Measurements from ENCODE around the gene L3MBTL2. TPM values are rescaled to one million over a fixed set of nuclear protein-coding genes. Genes with fewer than 3 reads are reported as not detected.

L3MBTL2 gene
- total and polyA plus RNA-seq, 9 of the 15 experiments (the other 6 are each of a cell fraction or from before 2014, with no cell fraction given): 10.3 to 23.1 (median 18.6) TPM

GRCh38 chr22:41273128-41273527 lies 68.0 kb downstream of the L3MBTL2 start:
- Histone ChIP-seq H3K9ac (ENCODE audit: insufficient read depth in 1 of 2, low read depth in 2 of 2, low read length in 2 of 2) (no peak overlapping the region), H3K79me2 (ENCODE audit: control insufficient read depth, insufficient read depth, low read length) (0 out of 3 replicates have a peak, but pooled peaks cover 2% of the 10 kb centered on the region), H3K4me1 (replicated peaks in 1 of 2; ENCODE audit: control insufficient read depth in 2 of 2, insufficient read depth in 2 of 2, low read length in 2 of 2) (no peaks in the 10 kb centered on the region), H3K36me3 (ENCODE audit: control insufficient read depth, insufficient read depth, low read length) (peaks cover 72% of the 10 kb centered on the region), H3K9me3 (replicated peaks; ENCODE audit: control insufficient read depth, insufficient read depth, low read depth, low read length) (no peaks in the 10 kb centered on the region), H2AFZ (ENCODE audit: low read depth, low read length) (no peak overlapping the region), H3K4me3 (no peak overlapping the region), H3K27ac (ENCODE audit: extremely low read depth, low read depth, low read length) (no peak overlapping the region), H3K9me1 (ENCODE audit: control insufficient read depth, insufficient read depth, low read length) (no peaks in the 10 kb centered on the region), H4K20me1 (replicated peaks; ENCODE audit: control insufficient read depth, insufficient read depth, low read length) (no peaks in the 10 kb centered on the region), H3K4me2 (ENCODE audit: insufficient read depth, low read length) (no peak overlapping the region), H3K27me3 (ENCODE audit: control insufficient read depth in 2 of 2, insufficient read depth in 2 of 2, low read length in 2 of 2) (no peaks in the 10 kb centered on the region)
- BruUV-seq (replicated peaks): no TSS peak
- DNase-seq (ENCODE audit: extremely low read depth in 1 of 4, low spot score in 3 of 4) (no peak), FAIRE-seq (no peak), ATAC-seq (no peak)
- ChIA-PET CTCF (ENCODE audit: low intra/inter-chr PET ratio) (no interaction called here), POLR2A (no interaction called here)
- in situ Hi-C loops (cut with MboI): no loop called here
- no peak for TF ChIP-seq ERF (CRISPR knock-in tag; IDR thresholded peaks at IDR 0.05)
- TF ChIP-seq, protein P1, sequence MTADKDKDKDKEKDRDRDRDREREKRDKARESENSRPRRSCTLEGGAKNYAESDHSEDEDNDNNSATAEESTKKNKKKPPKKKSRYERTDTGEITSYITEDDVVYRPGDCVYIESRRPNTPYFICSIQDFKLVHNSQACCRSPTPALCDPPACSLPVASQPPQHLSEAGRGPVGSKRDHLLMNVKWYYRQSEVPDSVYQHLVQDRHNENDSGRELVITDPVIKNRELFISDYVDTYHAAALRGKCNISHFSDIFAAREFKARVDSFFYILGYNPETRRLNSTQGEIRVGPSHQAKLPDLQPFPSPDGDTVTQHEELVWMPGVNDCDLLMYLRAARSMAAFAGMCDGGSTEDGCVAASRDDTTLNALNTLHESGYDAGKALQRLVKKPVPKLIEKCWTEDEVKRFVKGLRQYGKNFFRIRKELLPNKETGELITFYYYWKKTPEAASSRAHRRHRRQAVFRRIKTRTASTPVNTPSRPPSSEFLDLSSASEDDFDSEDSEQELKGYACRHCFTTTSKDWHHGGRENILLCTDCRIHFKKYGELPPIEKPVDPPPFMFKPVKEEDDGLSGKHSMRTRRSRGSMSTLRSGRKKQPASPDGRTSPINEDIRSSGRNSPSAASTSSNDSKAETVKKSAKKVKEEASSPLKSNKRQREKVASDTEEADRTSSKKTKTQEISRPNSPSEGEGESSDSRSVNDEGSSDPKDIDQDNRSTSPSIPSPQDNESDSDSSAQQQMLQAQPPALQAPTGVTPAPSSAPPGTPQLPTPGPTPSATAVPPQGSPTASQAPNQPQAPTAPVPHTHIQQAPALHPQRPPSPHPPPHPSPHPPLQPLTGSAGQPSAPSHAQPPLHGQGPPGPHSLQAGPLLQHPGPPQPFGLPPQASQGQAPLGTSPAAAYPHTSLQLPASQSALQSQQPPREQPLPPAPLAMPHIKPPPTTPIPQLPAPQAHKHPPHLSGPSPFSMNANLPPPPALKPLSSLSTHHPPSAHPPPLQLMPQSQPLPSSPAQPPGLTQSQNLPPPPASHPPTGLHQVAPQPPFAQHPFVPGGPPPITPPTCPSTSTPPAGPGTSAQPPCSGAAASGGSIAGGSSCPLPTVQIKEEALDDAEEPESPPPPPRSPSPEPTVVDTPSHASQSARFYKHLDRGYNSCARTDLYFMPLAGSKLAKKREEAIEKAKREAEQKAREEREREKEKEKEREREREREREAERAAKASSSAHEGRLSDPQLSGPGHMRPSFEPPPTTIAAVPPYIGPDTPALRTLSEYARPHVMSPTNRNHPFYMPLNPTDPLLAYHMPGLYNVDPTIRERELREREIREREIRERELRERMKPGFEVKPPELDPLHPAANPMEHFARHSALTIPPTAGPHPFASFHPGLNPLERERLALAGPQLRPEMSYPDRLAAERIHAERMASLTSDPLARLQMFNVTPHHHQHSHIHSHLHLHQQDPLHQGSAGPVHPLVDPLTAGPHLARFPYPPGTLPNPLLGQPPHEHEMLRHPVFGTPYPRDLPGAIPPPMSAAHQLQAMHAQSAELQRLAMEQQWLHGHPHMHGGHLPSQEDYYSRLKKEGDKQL (CRISPR knock-in tag; IDR thresholded peaks at IDR 0.05; ENCODE audit: borderline replicate concordance): no peak
- no peak for TF ChIP-seq POLR3G (IDR thresholded peaks at IDR 0.05; ENCODE audit: extremely low read depth, insufficient read length, insufficient replicate concordance)
- TF ChIP-seq POLR2AphosphoS5 (IDR thresholded peaks at IDR 0.05; ENCODE audit: control insufficient read depth, insufficient read depth, low read depth, low read length): no peak
- TF ChIP-seq CBX8 (IDR thresholded peaks at IDR 0.05; ENCODE audit: borderline replicate concordance, extremely low read depth, low read depth, low read length, poor library complexity, severe bottlenecking): no peak
- TF ChIP-seq GATAD2A (IDR thresholded peaks at IDR 0.05): no peak
- intact Hi-C loops (cut with micrococcal nuclease): no loop called here
- WGBS (ENCODE audit: insufficient coverage, low coverage, missing lambda C conversion rate): 94% methylated on average over 7 of the region's 7 CpGs

All from K562 (cell line).